HG03565 (cell line): ENCODE results near the gene CRABP2.

Experiments
- ATAC-seq: cut with Tn5 transposase; IDR thresholded peaks from one replicate; pipeline ENCODE4 v1.9.1; 2021; ENCODE audit warnings: mild to moderate bottlenecking, moderate library complexity; ENCODE audit not compliant: unreplicated experiment

CRABP2 gene

DNA sequence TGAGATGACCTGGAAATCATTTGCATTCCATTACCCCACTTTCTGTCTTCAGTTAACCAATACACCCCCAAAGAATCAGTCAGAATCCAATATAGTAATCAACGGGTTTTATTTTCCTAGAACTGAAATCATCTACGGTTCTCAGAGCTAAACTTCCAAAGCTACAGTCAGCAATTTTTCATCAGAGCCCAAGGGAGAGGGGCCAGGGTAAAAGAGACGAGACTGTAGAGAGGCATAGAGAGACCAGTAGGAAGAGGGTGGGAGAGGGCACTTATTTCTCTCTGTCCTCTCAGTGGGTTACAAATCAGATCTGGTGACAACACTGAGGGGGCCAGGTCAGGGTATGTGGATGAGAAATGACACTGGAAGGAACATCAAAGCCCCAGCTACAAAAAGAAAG is 36.6 kb upstream of the CRABP2 start:
- ATAC-seq: no peak

DNA sequence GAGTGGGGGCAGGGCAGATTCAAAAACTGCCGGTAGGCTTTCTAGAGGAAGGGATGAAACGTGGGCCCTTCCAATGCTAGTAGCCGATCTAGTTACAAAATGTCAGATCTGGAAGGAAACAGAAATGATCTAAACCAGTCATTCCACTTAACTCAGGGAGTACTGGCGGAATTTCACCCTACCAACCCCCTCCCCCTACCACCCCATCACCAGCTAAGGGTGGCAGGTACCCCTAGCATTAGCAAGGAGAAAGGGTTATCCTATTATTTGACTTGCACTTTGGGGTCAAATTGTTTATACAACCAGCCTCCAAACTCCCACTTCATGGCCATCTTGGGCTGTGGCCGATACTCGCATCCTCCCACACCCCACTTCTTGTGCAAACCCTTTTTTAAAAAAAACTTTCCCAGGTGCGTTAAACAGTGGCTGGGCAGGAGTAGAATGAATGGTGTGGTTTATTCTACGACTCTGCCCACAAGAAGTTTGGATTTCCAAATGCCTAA is 36.1 kb upstream of the CRABP2 start:
- no peak for ATAC-seq

GRCh38 chr1:156740741-156741480 is 35.5 kb upstream of the CRABP2 start, which contains the start of gene MRPL24:
MRPL24 (minus strand) TSS chr1:156741088; CDS start chr1:156738704, 2,384 bp downstream.
- peak; percentile 81 for ATAC-seq

- no peak for ATAC-seq
Observed at GRCh38 chr1:156740237-156740740, 34.9 kb upstream of the CRABP2 start.

DNA sequence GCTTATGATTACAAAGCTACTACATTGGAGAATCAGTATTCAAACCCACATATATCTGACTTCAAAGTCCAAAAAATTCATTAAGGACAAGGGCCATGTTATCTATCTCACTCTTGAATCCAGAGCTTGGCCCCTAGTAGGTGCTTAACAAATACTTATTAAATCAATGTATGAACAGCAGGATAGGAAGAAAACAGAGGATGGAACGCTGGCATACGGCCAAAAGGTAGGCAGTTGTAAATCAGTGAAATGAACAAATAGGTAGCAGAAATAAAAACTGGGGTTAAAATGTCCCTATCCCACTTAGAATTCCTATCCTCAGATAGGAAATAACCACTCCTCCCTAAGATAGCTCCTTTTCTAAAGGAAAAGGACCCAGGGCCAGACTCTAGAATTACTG is 33.5 kb upstream of the CRABP2 start:
- no peak for ATAC-seq

GRCh38 chr1:156738407-156738806 is 33.0 kb upstream of the CRABP2 start:
- no peak for ATAC-seq

DNA sequence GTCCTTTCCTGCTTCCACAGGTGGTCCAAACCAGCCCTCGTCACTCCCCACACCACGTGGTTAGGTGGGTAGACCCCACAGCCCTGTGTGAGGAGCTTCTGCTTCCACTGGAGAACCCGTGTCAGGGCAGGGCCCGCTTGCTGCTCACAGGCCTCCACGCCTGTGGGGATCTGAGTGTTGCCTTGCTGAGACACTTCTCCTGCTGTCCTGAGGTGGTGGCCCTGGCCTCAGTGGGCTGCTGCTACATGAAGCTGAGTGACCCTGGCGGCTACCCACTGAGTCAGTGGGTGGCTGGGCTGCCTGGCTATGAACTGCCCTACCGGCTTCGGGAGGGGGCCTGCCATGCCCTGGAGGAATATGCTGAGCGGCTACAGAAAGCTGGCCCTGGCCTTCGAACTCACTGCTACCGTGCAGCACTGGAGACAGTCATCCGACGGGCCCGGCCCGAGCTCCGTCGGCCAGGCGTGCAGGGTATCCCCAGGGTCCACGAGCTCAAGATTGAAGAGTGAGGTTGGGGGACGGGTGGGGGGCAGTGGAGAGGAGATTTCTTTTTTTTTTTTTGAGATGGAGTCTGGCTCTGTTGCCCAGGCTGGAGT is 28.7 kb upstream of the CRABP2 start:
- no peak for ATAC-seq

GRCh38 chr1:156728599-156729462 is 23.4 kb upstream of the CRABP2 start, which contains the start of gene ISG20L2:
ISG20L2 (minus strand) TSS chr1:156728766; CDS start chr1:156727652, 1,114 bp downstream.
- peak; percentile 82 for ATAC-seq

- ATAC-seq: peak; percentile 26
Observed at GRCh38 chr1:156727926-156728598, 22.7 kb upstream of the CRABP2 start, which contains the start of gene METTL25B. METTL25B (plus strand) TSS chr1:156728469; CDS start chr1:156729105, 636 bp downstream.

DNA sequence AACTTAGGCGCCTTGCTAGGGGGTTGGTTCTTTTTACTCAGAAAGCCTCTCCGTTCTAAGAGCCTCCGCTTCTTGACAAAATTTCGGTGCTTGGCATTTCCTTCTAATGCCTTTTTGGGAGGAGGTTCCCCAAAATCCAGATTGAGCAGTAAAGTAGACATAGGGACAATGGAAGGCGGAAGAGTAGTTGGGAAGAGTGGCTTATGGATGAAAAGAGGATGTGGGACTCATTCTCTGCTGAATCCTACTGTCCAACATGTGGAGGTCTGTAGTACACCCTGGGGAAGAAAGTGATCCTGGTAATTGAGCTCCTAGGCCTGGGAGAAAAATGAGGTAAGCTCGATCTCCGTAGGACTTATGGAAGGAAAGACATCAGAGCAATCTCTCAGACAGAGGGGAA is 22.1 kb upstream of the CRABP2 start:
- no peak for ATAC-seq

- ATAC-seq: no peak
Observed at GRCh38 chr1:156726549-156727226, 21.3 kb upstream of the CRABP2 start.

DNA sequence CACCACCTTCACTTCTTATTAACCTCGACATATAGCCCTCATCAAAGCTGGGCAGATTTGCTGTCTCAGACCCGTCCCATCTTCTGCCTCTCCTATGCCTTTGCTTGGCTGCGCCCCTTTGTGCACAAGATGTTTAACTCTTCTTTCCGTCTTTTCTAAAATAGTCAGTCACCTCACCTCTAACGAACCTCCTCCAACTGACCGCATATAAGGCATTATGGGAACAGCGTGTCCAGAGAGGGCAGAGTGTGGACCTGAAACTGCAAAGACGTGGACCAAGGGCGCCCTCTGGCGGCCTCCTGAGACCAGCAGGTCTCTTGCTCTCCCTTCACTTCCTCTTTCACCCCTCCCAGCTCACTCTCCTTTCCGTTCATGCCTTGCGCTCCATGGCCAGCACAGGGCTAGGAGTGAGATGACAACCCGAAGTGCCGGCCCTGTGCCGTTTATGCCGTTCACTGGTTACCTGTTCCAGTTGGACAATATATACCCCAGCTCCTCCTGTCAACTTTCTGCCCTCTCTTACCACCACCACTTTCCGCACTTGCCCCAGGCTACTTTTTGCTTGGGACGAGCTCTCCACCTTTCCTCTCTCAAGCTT is 20.4 kb upstream of the CRABP2 start:
- no peak for ATAC-seq

GRCh38 chr1:156721535-156721934 is 16.2 kb upstream of the CRABP2 start:
- ATAC-seq: no peak

GRCh38 chr1:156721131-156721530 is 15.7 kb upstream of the CRABP2 start:
- no peak for ATAC-seq

GRCh38 chr1:156717351-156717750 is 12.0 kb upstream of the CRABP2 start:
- ATAC-seq: no peak

DNA sequence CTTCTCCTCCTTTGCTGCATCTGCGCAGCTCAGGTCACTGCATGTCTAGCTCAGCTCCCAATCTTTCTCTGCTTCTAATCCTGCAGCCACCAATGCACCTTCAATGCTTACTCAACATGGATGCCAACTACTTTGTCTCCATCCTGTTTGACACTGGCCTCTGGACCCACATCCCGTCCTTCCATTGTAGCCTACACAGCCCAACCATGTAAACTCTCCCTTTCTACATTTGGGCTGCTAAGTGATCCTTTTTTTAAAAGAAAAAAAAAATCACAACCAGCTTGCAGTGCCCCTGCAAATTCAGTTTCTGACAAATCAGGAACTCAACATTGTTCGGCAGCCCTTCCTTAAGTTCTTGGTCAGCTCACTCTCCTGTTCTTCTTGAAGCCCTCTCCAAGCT is 9.4 kb upstream of the CRABP2 start:
- ATAC-seq: no peak

- no peak for ATAC-seq
Observed at GRCh38 chr1:156712626-156713025, 7.2 kb upstream of the CRABP2 start.

DNA sequence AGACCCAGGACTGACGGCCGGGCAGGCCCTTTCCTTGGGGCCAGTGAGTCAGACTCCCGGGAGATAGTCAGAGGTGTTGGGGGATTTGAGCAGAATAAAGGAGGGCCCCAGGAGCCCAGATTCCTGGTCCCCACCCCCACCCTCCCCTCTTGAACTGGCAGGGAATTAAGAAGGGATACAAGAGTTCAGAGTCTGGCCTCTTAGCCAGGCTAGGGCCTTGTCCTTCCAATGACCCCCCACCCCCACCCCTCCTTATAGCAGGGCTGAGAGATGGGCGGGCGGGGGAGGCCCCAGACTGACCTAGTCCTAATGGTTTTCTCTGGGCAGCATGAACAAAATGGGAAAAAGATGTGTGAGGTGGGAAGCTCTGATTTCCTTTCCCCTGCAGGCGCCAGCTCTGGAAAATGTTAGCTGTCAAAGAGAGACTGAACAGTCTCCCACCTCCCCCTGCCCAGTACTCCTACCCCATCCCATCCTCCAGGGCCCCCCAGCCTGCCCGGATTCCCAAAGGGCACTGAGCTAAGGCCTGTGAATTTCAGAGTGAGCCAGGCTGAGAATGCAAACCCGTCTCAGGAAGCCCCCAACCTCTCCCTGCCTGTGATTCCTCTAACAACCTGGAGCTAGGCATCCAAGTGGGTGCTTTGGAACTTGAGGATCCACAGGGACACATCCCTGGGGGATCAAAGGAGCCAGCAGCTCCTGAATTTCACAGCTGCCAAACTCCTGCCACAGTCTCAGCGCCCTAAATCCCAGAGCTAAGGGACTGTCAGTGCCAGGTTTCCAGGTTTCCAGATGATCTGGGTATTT is 5.8 kb upstream of the CRABP2 start:
- ATAC-seq: no peak
